Fibroblast of mammary gland (primary cell): Measurements from ENCODE around the gene SPRED2.

Experiments
- DNase-seq: peaks from one replicate; pipeline ENCODE4 v3.0.0-alpha.2; 2010; ENCODE audit warnings: low read depth
- H3K4me3 ChIP-seq: 2 replicates; pipeline ENCODE4 v1.5.1; 2011; ENCODE audit warnings: low read depth, mild to moderate bottlenecking, low read length, moderate library complexity; ENCODE audit not compliant: control insufficient read depth
- TF ChIP-seq, protein P1 (sequence below): conservative IDR thresholded peaks from 2 replicates; pipeline ENCODE4 v1.5.1; 2011; ENCODE audit warnings: low read depth, low read length, inconsistent platforms; ENCODE audit not compliant: control insufficient read depth, insufficient read depth

Gene SPRED2

DNA sequence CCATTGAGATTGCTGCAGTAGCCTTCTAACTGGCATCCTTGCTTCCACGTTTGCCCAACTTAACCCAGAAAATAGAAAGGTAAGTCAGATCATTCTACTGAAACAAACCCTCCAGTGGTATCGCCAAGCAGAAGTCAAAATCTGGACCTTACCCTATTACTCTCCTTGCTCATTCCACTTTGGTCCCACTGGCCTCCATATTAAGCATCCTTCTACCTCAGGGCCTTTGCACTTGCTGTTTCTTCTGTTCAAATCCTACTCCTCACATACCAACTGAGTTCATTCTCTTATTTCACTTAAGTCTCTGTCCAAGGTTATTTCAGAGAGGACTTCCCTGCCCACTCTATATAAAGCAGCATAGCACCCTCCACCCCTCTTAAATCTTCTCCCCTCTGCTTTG is 84.5 kb downstream of the SPRED2 start:
- TF ChIP-seq, protein P1, sequence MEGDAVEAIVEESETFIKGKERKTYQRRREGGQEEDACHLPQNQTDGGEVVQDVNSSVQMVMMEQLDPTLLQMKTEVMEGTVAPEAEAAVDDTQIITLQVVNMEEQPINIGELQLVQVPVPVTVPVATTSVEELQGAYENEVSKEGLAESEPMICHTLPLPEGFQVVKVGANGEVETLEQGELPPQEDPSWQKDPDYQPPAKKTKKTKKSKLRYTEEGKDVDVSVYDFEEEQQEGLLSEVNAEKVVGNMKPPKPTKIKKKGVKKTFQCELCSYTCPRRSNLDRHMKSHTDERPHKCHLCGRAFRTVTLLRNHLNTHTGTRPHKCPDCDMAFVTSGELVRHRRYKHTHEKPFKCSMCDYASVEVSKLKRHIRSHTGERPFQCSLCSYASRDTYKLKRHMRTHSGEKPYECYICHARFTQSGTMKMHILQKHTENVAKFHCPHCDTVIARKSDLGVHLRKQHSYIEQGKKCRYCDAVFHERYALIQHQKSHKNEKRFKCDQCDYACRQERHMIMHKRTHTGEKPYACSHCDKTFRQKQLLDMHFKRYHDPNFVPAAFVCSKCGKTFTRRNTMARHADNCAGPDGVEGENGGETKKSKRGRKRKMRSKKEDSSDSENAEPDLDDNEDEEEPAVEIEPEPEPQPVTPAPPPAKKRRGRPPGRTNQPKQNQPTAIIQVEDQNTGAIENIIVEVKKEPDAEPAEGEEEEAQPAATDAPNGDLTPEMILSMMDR: no peak
- no peak overlapping the region for H3K4me3 ChIP-seq
- no peak for DNase-seq

DNA sequence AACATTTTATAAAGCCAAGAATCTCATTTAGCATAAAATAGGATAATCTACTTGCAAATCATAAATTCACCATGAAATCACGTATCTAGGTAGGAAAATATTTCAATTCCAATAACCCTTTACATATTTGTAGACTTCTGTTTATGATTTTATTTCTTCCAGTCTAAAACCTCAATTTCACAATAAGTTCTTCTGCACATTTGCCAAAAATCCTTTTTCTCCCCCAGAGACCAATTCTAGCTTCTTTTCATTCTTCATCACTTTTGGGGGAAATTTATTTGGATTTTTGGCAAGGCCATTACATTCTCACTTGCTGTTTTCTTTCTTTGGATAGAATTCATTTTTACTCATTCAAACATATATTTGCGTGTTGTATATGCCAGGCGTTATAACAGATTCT is 86.8 kb downstream of the SPRED2 start:
- no peak overlapping the region for H3K4me3 ChIP-seq
- TF ChIP-seq, protein P1: no peak

DNA sequence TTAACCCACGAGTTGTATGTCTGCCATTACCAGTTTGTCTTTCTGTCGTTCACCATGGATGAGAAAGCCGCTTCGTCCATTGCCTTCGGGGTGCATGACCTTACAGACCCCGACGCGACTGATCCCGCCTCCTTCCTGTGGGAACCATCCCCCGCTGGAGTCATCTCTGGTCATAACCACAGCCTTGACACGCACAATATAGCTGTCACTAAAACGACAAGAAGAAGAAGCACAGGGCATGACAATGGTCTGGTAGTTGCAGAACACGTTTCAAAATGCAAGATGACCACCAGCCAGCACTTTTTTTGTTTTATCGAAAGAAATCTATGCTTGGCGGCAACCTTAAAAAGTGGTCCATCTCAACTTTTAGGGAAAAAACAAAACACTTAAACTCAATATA is 87.7 kb downstream of the SPRED2 start:
- TF ChIP-seq, protein P1: no peak
- DNase-seq: no peak
- no peak overlapping the region for H3K4me3 ChIP-seq

More for the DNA sequence above, 86.8 kb downstream of the SPRED2 start:
- DNase-seq: peak; percentile 69

DNA sequence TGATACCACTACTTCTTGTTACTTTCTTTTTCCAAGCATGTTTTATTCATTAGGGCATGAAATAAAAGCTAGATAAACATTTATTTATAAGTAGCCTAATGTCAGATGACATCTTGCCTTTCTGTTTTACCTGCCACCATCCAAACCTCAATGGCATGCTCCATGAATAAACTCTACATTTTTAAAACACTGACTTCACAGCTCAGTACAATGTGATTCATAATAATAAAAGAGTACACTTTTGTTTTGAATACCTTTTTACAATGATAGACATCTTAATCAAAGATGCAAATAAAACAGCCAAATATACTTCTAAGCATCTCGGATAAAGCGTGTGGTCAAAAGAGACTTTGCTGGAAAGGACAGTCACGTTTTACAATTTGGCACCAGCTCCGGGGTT is 88.2 kb downstream of the SPRED2 start:
- no peak for DNase-seq
- H3K4me3 ChIP-seq: no peak overlapping the region
- TF ChIP-seq, protein P1: no peak

DNA sequence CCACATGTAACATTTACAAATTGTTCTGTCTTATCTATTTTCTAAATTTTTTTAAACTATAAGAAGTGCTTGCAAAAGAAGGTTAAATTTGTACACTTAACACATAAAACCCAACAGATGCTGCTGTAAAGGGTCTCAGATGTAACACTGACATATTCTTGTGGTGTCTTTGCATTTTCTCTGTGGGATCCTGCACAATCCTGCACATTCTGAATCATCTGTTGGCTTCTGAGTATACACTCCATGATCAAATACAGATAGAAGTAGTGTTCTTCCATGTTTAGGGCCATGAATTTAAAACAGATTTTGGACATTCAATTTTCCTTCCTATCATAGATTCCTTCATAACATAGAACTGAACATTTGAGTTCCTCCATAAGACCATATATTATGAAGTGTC is 89.0 kb downstream of the SPRED2 start:
- TF ChIP-seq, protein P1: no peak
- DNase-seq: peak; percentile 50
- no peak overlapping the region for H3K4me3 ChIP-seq

DNA sequence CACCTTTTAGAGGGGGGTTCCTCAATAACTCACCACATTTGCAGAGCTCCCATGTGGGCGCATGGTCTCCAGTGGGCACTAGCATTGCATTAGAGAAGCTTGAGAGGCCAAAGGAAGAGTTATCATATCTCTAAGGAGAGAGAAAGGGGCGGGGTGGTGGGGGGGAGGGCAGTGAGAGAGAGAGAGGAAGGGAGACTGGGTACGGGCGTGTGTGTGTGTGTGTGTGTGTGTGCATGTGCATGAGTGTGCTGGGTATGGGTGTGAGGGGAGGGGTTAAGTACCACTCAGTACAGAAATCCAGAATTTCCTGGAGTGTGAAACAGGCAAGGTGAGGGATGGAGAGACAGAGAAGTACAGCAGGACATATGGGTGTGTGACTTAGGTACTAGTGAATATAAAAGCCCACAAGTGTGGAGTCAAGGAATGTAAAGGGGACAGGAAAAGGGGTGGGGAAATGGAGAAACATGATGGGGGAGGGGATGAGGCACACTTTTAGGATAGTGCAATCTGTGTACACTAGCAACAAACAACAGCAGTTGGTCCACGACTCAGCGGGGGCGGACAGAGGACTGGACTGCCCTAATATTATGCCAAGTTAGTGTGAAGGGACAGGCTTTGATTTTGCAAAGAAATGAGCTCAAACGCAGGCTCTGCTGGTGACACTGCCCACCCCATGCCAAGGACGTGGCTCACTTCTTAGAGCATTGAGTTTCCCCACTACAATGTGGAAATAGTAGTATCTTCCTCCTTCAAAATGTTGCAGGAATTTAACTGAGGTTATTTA is 91.3 kb downstream of the SPRED2 start:
- TF ChIP-seq, protein P1: no peak
- DNase-seq: no peak
- H3K4me3 ChIP-seq: no peak overlapping the region
